ENCODE results near the gene KLHL42.
"Not testable (repeated sequence)": the region's sequence is repeated elsewhere in the genome, so short reads cannot be mapped to it uniquely, and the experiment has no call there.

The KLHL42 gene

DNA sequence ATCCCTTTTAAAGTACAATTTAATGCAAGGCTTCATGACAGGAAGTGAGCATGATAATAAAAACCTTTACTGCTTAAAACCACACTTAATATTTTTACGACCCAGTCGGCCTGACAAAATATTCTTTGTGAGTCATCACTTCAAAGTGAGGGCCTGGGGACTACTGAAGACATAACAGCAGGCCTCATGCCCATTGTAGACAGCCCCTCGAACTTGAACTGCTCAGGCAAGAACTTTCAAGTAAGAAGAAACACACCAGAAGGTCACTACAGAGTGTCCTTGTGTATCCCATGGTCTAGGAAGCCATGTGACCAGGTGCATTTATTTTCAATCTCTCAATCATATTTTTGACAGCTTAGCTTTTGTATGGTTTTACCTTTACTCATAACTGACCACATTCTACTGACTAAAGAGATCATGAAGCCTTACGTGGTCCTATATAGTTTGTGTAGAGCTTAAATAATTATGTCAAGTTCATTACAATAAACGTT, 61.4 kb downstream of the KLHL42 start:
- TF ChIP-seq, protein P1, sequence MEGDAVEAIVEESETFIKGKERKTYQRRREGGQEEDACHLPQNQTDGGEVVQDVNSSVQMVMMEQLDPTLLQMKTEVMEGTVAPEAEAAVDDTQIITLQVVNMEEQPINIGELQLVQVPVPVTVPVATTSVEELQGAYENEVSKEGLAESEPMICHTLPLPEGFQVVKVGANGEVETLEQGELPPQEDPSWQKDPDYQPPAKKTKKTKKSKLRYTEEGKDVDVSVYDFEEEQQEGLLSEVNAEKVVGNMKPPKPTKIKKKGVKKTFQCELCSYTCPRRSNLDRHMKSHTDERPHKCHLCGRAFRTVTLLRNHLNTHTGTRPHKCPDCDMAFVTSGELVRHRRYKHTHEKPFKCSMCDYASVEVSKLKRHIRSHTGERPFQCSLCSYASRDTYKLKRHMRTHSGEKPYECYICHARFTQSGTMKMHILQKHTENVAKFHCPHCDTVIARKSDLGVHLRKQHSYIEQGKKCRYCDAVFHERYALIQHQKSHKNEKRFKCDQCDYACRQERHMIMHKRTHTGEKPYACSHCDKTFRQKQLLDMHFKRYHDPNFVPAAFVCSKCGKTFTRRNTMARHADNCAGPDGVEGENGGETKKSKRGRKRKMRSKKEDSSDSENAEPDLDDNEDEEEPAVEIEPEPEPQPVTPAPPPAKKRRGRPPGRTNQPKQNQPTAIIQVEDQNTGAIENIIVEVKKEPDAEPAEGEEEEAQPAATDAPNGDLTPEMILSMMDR (IDR thresholded peaks at IDR 0.05; ENCODE audit: borderline replicate concordance, insufficient read depth, low read depth, low read length): no peak
- no peak overlapping the region for H3K4me3 ChIP-seq (ENCODE audit: low read depth, low read length)

DNA sequence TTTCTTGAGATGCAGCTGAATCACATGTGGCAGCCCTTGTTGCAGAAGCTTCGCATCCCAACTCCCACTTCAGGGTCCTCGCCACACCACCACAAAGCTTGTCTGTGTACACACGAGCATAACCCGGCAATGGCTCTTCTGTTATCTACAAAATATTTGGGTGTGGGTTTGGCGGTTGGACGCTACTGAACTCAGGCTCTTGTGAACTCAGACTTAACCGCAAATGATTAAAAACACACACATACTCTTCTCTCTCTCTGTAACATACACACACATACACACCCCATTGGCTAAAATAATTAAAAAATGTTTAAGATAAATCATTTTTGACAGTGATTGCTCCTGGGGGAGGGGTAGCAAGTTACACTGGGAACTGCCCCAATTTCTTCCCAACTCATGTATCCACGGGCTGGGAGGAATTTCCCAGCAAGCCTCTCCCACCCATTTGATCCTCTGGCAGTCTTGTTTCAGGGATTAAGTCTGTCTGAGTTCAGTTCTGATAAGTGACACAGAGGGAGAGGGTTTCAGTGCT, 63.7 kb downstream of the KLHL42 start:
- no peak overlapping the region for H3K4me3 ChIP-seq (ENCODE audit: low read depth, low read length)
- TF ChIP-seq, protein P1 (IDR thresholded peaks at IDR 0.05; ENCODE audit: borderline replicate concordance, insufficient read depth, low read depth, low read length): no peak

DNA sequence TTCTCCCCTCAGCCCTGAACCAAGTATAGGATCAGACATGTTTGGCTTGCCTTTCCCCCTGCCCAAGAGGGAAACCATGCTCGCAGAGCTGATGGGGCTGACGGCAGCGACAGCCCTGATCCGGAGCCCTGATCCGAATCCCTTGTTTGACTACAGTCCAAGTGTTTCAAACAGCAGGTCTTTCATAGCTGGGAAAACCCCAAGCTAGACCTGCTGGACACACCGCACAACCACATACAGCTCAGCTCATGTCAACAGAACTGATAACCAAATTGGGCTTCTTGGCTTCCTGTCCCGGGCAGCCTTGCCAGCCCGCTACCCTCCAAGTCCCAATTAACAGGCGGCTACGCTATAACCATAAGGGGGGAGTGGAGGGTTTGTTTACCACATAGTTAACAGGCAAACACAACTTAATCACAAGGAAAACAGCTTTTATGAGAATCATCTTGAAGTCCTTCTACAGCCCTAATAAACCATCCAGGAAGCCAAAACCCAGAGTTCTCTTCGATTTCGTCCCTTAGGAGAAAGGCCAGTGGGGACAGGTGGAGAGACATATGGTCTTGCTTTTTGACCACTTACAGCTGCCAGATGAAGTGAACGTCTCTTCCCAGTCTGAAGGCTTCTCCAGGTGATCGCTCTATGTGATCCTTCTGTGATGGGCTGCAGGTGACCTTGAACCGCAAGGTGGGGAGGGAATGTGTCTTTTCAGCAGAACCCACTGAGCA, 64.5 kb downstream of the KLHL42 start:
- TF ChIP-seq, protein P1 (IDR thresholded peaks at IDR 0.05; ENCODE audit: borderline replicate concordance, insufficient read depth, low read depth, low read length): no peak

DNA sequence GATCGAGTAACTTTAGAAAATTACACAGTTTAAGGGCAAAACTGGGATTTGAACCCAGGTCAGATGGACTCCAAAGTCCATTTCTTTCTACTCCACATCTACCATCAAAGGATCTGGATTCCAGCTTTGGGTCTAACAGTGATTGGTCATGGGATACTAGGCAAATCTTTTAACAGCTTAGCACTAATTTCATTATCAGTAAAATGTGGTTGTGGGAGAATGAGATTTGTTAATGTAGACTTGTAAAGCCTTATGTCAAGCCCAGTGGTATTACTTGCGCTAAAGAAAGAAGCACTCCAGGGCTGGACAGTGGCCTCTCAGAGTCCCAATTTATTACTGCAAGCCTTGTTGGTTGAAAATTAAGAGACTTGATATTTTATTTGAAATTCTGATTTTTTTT, 65.2 kb downstream of the KLHL42 start:
- TF ChIP-seq, protein P1 (IDR thresholded peaks at IDR 0.05; ENCODE audit: borderline replicate concordance, insufficient read depth, low read depth, low read length): no peak

More for the DNA sequence above, 64.5 kb downstream of the KLHL42 start:
- no peak overlapping the region for H3K4me3 ChIP-seq (ENCODE audit: low read depth, low read length)

DNA sequence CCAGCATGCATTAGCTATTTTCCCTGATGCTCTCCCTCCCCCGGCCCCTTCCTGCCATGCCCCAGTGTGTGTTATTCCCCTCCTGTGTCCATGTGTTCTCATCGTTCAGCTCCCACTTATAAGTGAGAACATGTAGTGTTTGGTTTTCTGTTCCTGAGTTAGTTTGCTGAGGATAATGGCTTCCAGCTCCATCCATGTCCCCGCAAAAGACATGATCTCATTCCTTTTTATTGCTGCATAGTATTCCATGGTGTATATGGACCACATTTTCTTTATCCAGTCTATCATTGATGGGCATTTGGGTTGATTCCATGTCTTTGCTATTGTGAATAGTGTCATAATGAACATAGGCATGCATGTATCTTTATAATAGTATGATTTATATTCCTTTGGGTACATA, 65.7 kb downstream of the KLHL42 start:
- not testable (repeated sequence) for H3K4me3 ChIP-seq (ENCODE audit: low read depth, low read length)

More for the DNA sequence above, 65.2 kb downstream of the KLHL42 start:
- no peak overlapping the region for H3K4me3 ChIP-seq (ENCODE audit: low read depth, low read length)

GRCh38 chr12:27847293-27847692, 67.3 kb downstream of the KLHL42 start:
- not testable (repeated sequence) for H3K4me3 ChIP-seq (ENCODE audit: low read depth, low read length)

- TF ChIP-seq, protein P1 (IDR thresholded peaks at IDR 0.05; ENCODE audit: borderline replicate concordance, insufficient read depth, low read depth, low read length): no peak
Observed at GRCh38 chr12:27851311-27851710, 71.3 kb downstream of the KLHL42 start.

GRCh38 chr12:27852117-27852516, 72.1 kb downstream of the KLHL42 start:
- H3K4me3 ChIP-seq (ENCODE audit: low read depth, low read length): no peak overlapping the region
- TF ChIP-seq, protein P1 (IDR thresholded peaks at IDR 0.05; ENCODE audit: borderline replicate concordance, insufficient read depth, low read depth, low read length): no peak

More at GRCh38 chr12:27851311-27851710, 71.3 kb downstream of the KLHL42 start:
- H3K4me3 ChIP-seq (ENCODE audit: low read depth, low read length): no peak overlapping the region

Data from GM12875 (cell line).